NCI-H226 (cell line): ENCODE data around the gene ABCF3.

ENCODE experiments used
- DNase-seq: peaks from one replicate; pipeline ENCODE4 v3.0.0-alpha.2; 2015

ABCF3 gene

DNA sequence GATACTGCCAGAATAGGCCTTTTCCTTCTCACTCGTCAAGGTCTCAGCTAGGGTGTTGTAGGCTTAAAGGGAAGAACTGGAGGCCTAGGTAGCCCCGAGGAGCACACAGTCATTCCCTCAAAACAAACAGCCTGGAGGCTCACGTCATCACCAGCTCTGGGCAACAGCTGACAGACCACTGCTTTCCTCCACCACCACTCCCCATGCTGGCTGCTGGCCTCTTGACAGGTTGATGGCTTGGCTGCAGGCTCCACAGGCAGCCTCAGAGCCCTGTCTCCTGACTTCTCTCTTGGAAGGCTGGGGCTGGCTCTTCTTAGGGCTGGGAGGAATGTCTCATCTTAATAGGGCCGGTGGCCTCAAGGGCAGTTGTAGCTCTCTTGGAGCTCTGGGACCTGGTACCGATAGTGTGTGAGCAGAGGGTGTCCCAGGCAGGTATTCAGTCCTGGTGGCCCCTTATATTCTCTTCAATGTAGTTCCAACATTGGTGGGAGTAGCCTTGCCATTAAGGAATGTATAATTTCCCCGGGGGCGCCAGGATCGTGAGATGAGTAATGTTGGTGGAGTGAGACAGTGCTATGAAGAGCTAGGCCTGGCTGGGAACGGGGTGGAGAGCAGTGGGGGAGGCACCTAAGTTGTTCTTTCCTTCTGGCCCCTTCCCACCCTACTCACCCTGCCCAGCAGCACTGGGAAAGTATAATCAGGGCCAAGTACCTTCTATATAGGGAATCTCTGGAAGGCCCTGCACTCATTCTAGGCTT is 17.5 kb upstream of the ABCF3 start:
- peak; percentile 98 for DNase-seq

DNA sequence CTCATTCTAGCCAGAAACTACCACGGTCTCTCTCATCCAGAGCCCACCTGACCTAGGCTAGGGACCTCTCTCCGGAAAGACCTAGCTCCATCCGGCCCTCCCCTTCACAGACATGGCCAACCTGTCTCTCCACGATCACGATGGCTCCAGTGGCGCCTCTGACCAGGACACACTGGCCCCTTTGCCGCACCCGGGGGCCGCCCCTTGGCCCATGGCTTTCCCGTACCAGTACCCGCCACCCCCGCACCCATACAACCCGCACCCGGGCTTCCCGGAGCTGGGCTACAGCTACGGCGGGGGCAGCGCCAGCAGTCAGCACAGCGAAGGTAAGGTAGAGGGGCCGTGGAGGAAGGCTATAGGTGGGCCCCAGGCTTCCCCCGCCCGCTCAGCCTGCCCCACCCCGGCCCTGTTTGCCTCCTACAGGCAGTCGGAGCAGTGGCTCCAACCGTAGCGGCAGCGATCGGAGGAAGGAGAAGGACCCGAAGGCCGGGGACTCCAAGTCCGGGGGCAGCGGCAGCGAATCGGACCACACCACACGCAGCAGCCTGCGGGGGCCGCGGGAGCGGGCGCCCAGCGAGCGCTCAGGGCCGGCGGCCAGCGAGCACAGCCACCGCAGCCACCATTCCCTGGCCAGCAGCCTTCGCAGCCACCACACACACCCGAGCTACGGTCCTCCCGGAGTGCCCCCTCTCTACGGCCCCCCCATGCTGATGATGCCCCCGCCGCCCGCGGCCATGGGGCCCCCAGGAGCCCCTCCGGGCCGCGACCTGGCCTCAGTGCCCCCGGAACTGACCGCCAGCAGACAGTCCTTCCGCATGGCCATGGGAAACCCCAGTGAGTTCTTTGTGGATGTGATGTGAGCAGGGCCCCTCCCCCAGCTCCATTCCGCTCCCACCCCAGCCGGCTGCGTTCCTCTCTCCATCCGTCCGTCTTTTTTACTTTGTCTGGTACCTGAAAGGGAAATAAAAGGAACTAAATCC is 15.8 kb upstream of the ABCF3 start:
- no peak for DNase-seq

DNA sequence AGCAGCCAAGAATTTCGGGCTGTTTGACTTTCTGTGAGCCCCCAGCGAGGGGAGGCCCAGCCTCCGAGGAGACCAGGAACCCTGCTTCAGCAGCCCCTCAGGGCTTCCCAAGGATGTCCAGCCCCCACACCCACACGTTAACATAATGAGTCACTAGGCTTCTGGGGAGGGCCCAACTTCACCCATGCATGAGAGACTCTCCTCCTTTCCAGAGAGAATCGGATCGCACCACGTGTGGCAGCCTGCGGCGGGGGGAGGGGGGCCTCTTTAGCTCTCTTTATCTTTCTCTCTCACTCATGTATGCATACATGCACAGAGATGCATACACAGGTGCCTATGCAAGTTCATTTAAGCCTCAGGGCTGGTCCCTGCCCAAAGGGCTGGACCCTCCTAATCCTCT is 14.4 kb upstream of the ABCF3 start:
- peak; percentile 93 for DNase-seq

DNA sequence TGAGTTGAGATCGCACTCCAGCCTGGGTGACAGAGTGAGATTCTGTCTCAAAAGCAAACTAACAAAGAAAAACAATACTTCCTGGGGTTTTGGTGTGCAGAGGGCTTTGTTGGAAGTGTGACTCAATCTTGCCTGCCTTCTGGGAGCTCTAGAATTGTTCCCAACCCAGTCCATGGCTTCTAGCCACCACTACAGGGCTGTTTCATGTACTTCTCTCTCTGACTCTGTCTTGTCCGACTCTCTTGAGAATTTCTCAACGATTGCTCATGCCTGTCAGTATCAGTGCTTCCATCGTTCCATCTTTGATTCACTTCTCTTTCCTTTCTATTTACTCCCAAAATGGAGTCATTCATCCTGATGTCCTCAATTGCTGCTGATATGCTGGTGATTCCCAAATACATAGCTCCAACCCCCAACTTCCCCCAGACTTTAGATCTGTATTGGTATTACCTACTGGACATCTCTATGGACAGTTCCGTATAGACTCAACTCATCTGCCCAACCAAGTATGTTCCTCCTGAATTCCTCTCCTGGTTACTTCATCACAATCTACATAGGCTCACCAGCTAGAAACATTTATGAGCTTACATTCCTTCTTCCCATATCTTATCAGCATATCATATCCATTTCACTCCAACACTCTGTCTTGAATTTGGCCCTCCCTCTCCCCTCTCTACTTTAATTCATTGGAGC is 13.2 kb upstream of the ABCF3 start:
- peak; percentile 71 for DNase-seq

DNA sequence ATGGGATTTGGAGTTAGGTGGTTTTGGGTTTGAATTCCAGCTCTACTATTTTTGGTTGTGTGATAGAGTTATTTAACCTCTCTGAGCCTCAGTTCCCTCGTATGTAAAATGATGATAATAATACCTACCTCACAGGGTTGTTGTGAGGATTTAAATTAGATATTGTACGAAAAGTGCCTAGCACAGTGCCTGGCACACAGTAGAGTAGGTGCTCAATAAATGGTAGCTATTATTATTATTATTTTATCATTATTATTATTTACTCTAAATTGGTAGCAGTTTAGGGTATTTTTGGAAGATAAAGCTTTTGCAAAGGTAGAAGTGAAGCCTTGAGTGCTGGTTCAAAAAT is 12.7 kb upstream of the ABCF3 start:
- DNase-seq = no peak

DNA sequence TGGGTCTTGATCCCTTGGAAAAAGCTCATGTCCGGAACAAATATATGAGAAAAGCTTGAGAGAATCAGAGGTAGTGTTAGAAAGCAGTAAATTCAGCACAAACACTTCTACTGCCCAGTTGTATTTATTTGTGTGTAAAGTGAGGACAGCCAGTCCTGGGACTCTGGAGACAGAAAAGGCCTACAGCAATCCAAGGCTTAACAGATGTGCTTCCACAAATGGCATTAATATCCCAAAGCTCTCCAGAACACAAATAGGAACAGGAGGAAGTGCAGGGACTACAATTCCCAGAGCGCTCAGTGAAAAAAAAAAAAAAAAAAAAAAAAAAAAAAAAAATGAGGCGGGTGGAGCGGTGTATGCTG is 11.7 kb upstream of the ABCF3 start:
- no peak for DNase-seq

DNA sequence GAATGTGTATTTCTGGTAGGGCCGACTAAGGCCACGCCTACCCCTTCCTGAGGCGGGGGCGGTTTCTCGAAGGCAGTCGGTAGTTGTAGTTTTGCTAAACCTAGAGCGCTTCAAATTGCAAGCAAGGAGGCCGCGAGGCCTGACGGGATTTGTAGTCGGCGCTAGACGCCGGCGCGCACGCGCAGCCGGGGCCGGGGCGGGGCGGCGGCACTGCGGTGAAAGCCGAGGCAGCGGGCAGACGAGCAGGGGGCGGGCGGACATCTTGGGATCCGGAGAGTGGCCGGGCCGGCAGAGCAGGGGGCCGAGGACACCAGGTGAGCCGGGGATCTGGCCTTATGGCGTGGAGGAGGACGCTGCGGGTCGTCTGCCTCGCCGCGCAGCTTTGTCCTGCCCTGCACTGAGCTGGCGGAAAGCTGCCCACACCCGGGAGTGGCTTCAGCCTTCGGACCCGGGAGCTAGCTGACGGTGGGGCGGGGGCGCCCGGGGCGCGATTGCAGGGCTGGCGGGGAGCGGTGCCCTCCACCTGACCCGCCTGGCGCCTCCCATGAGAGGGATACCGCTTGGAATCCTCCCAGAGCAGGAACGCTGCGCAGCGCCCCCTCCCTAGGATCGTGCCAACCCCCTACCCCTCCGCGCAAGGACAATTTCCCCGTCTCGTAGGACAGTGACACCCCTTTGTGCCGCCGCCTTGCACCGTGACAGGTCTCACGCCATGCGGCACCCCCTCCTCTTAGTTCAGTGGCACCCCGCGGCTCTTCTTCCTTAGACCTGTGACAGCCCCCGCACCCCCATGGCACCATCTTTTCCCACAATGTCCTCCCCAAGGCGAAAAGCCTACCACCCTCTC is 11.1 kb upstream of the ABCF3 start, which contains the start of gene AP2M1:
TSS of gene AP2M1 (plus strand) at position 210 of the 847 bp plus-strand sequence. CDS start 2,139 bp downstream, outside the sequence.
- DNase-seq = peak; percentile 96

DNA sequence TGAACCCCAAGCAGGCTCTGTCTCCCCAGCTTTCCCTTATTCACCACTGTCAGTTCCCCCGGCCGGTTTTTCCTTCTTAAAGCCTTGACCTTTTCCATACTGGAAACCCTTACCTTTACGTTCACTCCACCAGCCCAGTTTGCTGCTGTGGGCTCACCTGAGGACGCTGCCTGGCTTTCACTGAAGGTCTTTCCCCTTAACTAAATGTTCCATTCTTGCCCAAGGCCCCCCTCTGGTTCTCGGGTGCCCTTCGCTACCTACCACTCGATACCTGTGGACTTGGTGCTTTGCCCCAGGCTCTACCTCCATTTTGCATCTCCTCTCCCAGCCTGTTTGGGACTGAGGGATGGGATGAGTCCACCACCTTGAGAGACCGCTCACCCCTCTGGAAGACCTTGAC is 10.5 kb upstream of the ABCF3 start:
- DNase-seq = no peak

DNA sequence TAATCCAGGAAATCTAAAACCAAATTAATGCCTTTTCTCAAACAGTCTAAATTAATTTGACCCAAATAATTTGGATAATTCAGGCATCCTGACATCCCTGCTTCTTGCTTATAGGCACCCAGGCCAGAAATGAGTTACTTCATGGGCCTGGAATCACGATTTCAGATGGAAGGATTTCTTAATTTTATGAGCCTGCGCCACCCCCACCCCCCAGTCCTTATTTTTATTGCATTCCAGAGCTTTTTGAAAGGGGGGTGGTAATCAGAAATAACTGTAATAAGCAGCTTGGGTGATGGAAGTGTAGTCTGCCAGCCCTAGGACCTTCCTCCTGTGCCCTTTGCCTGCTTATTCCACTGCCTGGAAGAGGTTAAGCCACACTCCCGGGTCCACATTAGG is 10.0 kb upstream of the ABCF3 start:
- no peak for DNase-seq

DNA sequence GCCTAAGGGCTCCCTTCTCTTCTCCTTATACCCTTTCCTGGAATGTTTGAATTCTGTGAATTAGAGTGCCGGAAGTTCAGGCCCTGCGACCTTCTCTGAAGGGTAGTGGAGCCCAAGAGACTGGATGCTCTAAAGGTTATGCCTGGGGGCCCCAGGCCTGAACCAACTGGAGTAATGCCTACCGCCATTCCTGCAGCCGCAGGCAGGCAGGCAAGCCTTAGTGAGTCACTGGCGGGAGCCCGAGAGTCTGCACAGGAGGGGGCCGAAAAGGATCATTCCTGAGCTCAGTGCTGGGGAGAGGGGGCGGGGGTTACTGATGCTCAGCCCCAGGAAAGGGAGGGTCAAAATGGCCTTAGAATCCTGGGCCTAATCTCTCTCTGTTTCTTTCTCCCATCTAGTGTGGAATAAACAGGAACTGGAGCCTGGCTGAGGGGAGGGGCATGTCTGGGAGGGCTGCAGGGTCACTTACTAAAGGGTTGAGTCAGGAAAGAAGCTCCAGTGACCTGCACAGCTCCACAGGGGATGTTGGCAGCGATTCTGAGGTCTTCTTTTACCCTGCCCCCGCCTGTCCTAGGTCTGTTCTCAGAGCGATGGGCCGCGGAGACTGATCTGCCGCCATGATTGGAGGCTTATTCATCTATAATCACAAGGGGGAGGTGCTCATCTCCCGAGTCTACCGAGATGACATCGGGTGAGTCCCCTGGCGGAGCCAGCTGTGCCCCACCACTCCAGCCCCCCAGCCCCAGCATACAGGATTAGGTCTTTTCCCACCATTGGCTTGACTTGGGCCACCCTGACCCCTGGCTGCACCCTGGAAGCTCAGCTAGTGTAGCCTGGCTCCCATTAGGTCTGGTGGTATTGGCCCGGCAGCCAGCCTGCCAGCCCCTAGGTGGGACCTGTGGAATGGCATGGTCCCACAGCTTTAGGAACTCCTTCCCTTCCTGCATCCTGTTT is 9.3 kb upstream of the ABCF3 start:
- DNase-seq = peak; percentile 99

DNA sequence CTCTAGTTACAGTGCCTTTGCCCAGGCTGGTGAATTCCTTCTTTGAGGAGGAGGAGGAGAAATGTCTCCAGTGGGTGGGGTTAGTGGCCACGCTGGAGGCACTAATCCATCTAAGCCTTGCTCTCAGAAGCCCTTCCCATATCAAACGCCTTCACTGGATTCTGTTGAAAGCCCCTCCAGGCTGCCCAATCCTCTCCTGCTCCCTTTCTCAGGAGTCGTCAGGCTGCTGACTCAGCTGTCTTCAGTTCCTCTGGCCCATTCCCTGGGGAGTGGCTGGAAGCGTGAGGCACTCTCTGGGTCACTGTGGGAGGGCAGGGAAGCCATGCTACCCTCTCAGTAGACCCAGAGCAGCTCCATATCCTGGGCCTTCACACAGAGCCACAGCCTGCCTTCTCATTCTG is 8.7 kb upstream of the ABCF3 start:
- peak; percentile 79 for DNase-seq

DNA sequence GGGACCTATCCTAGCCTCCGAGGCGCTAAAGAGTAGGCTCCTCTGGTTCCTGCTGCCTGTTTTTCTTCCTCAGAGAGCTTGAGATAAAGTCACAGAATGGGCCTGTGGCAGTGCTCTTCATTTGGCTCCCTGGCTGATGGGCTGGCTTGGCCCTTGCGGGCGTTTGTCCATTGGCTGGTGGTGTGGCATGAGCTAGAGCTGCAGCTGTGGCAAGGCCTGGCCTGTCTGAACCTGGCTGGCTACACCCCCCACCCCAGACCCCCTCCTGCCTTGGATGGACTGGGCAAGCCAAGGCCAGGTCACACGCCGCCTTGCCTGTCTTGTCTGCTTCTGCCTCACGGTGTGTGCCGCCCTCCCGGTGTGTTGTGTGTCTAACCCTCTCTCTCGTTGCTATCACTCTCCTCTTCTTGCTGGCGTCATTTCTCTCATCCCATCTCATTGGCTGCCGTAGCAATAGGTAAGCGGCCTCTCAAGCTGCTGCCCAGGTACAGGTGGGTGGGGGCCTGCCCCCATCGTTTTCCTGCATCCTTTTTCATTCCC is 8.2 kb upstream of the ABCF3 start:
- no peak for DNase-seq

DNA sequence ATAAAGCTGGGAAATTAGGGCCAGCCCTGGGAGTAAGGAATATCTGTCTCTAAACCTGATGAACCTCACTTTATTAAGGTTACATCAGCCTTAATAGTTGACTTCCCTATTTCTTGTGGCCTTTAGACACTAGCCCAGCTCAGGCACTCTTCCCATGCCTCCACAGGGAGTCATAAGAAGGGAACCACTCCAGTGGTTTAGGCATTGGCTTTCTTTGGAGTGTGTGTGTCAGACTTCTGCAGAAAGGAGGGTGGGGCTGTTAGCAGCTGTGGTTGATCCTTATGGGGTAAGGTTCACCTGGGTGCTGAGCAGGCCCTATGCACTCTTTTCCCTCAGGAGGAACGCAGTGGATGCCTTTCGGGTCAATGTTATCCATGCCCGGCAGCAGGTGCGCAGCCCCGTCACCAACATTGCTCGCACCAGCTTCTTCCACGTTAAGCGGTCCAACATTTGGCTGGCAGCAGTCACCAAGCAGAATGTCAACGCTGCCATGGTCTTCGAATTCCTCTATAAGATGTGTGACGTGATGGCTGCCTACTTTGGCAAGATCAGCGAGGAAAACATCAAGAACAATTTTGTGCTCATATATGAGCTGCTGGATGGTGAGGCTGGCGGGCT is 7.4 kb upstream of the ABCF3 start:
- no peak for DNase-seq

DNA sequence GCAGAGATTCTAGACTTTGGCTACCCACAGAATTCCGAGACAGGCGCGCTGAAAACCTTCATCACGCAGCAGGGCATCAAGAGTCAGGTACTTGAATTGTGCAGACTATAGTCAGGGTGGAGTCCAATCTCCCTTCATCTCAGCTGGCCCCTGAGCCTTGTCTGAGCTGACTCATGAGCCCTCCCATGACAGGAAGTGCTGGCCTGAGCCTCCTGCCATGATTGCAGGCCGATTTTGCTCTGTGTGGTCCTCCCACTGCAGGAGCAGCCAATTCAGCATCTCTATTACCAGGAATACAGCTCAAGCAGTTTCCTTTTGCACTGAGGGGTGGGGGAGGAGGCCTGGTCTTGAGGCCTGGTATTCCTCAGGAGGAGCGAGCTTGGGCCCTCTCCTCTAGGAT is 5.8 kb upstream of the ABCF3 start:
- DNase-seq = peak; percentile 71

DNA sequence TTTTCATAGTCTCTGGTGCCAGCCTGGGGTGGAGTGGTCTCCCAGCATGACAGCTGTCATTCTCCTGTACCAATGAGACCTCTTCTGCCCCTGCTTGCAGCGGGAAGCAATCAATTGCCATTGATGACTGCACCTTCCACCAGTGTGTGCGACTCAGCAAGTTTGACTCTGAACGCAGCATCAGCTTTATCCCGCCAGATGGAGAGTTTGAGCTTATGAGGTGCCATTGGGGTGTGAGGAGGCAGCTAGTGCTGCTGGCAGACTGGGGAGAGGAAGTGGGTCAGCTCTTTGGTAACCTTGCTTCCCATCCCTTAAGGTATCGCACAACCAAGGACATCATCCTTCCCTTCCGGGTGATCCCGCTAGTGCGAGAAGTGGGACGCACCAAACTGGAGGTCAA is 4.4 kb upstream of the ABCF3 start:
- DNase-seq = no peak

DNA sequence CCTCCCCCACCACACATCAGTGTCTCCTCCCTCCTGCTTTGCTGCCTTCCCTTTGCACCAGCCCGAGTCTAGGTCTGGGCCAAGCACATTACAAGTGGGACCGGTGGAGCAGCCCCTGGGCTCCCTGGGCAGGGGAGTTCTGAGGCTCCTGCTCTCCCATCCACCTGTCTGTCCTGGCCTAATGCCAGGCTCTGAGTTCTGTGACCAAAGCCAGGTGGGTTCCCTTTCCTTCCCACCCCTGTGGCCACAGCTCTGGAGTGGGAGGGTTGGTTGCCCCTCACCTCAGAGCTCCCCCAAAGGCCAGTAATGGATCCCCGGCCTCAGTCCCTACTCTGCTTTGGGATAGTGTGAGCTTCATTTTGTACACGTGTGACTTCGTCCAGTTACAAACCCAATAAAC is 2.3 kb upstream of the ABCF3 start:
- DNase-seq = no peak

DNA sequence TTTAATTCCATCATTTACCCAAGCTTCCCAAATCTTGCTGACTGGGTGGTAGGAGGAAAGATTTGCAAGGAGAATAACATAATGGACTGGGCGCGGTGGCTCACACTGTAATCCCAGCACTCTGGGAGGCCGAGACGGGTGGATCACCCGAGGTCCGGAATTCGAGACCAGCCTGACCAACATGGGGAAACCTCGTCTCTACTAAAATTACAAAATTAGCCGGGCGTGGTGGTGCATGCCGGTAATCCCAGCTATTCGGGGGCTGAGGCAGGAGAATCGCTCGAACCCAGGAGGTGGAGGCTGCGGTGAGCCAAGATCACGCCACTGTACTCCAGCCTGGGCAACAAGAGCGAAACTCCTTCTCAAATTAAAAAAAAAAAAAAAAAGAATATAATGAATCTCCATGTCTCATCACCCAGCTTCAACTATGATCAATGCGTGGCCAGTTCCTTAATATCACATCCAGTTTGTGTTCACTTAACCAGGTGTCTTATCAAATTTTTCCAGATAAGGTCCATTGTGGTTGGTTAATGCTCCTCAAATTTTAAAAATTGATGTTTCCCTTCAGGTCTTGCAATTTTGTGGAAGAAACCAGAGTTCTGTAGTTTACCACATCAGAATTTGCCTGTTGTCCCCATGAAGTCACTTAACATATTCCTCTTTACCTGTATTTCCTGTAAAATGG is 1.3 kb upstream of the ABCF3 start:
- DNase-seq = no peak

DNA sequence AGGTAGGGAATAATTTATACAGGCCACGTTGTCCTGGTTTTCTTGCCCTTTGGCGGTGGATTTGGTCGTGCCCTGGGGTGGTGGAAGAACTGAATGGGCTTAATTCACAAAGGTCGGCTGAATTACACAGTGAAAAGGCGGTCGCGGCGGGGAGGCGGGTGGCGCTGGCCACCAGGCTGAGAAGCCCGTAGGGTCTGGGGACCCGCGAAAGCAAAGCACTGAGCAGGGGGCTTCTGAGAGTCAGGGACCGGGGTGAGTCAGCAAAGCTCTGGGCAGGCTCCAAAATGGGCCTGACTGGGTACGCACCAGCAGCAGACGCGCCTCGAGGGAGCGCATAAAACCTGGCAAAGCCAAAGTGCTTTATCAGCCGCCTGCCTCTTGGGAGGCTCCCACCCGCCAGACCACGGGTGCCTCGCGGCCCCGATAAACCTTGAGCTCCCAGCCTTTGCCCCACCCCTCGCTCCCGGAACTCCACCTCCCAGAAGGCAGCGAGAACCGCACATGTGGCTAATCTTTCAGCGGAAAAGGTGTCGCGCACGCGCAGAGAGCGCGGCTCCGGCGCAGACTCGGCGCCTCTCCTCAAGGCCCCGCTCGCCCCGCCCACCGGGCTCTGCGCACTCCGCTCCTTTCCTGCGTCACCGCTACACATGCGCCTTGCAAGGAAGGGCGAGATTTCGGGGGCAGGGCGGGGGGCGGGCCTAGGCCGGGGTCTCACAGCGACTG is 377 bp upstream of the ABCF3 start:
- DNase-seq = peak; percentile 98

DNA sequence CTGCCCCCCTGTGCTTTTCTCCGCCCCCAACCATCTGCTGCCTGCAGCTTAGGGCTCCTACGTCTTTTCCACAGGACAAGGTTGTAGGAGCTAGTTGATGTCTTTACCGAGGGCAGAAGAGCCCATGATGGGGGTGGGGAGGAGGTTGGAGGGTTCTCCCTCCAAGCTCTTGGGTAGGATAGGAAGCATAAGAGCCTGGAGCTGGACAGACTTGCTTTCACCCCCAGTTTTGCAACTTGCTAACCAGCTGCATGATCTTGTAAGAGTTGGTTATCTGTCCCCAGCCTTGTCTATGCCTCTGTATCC is 856 bp downstream of the ABCF3 start:
- DNase-seq = no peak

DNA sequence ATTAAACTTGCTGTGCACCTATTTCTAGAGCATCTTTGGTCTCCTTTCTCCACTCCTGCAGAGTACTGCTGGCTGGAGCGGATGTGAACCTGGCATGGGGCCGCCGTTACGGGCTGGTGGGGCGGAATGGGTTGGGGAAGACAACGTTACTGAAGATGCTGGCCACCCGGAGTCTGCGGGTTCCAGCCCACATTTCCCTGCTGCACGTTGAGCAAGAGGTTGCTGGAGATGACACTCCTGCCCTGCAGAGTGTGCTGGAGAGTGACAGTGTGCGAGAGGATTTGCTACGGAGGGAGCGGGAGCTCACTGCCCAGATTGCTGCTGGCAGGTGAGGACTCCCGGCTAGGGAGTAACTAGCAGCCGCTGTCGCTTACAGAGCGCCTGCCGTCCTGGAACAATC is 2.1 kb downstream of the ABCF3 start:
- no peak for DNase-seq
